ENCODE results near the gene SPEG. TPM values are rescaled to one million over a fixed set of nuclear protein-coding genes. Genes with fewer than 3 reads are reported as not detected.
A peak's percentile ranks its signal among the peaks of the same experiment; 100 is the strongest.

SPEG gene
- total RNA-seq, 3 donors from 2014 or later (not counting 1 experiment from before 2014, with no cell fraction given) = 0.35 to 1.5 (median 1.2) TPM

DNA sequence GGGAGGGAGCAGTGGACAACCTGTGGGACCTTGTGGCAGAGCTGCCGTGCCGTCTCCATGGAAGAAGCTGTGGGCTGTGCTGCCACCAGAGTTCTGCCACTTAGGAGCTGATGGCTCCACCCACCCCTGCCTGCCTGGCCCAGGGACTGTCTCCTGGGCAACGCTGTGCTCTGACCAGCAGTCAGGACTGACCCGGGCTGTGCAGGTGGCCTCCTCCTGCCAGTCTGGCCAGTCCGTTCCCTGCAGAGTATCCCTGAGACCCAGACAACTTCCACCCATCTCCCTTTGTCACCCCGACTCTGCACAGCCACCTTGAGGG, 92.4 kb downstream of the SPEG start:
- peaks cover 2% of the 10 kb centered on the region for H3K4me1 ChIP-seq (ENCODE audit: control insufficient read depth, insufficient read depth, low read length)
- H3K4me3 ChIP-seq (ENCODE audit: low read length) = no peak overlapping the region
- Mint-ChIP-seq H3K27me3 (ENCODE audit: low read depth in 2 of 2) (peaks cover 63 to 72% of the 10 kb centered on the region in 2 donors), H3K4me3 (no peak overlapping the region), H3K27ac (no peak overlapping the region), H3K4me1 (peaks cover 0 to 13% of the 10 kb centered on the region in 2 donors), H3K36me3 (no peaks in the 10 kb centered on the region), H3K9me3 (no peaks in the 10 kb centered on the region)
- ATAC-seq (no peak), DNase-seq (no peak)
- no peak overlapping the region for H3K27ac ChIP-seq (ENCODE audit: low read length)
- TF ChIP-seq, protein P1, sequence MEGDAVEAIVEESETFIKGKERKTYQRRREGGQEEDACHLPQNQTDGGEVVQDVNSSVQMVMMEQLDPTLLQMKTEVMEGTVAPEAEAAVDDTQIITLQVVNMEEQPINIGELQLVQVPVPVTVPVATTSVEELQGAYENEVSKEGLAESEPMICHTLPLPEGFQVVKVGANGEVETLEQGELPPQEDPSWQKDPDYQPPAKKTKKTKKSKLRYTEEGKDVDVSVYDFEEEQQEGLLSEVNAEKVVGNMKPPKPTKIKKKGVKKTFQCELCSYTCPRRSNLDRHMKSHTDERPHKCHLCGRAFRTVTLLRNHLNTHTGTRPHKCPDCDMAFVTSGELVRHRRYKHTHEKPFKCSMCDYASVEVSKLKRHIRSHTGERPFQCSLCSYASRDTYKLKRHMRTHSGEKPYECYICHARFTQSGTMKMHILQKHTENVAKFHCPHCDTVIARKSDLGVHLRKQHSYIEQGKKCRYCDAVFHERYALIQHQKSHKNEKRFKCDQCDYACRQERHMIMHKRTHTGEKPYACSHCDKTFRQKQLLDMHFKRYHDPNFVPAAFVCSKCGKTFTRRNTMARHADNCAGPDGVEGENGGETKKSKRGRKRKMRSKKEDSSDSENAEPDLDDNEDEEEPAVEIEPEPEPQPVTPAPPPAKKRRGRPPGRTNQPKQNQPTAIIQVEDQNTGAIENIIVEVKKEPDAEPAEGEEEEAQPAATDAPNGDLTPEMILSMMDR (IDR thresholded peaks at IDR 0.05) = no peak
- H3K36me3 ChIP-seq (ENCODE audit: control insufficient read depth, insufficient read depth, low read length) = no peaks in the 10 kb centered on the region
- no peaks in the 10 kb centered on the region for H3K9me3 ChIP-seq (ENCODE audit: control insufficient read depth, insufficient read depth, low read length)
- H3K27me3 ChIP-seq (ENCODE audit: control insufficient read depth, insufficient read depth, low read length) = peaks cover 29% of the 10 kb centered on the region
- intact Hi-C loops (cut with micrococcal nuclease) = no loop called here
- WGBS (ENCODE audit: insufficient coverage) = 57% methylated on average over 6 of the region's 6 CpGs

DNA sequence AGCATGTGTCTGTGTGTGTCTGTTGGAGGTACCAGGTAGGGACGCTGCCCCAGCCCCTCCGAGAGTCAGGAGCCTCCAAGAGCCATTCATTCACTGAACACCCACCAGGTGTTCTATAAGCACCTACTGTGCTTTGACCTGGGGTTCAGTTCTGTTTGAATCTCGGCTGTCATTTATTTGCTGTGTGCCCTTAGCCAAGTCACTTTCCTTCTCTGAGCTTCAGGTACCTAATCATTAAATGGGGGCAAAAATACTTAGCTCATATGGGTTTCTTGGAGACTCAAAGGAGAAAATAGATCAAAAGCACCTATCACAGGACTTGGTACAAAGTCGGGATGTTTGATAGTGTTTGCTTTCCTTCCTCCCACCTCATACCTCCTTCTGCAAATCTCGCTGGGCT, 92.8 kb downstream of the SPEG start:
- intact Hi-C loops (cut with micrococcal nuclease) = no loop called here
- peaks cover 29% of the 10 kb centered on the region for H3K27me3 ChIP-seq (ENCODE audit: control insufficient read depth, insufficient read depth, low read length)

DNA sequence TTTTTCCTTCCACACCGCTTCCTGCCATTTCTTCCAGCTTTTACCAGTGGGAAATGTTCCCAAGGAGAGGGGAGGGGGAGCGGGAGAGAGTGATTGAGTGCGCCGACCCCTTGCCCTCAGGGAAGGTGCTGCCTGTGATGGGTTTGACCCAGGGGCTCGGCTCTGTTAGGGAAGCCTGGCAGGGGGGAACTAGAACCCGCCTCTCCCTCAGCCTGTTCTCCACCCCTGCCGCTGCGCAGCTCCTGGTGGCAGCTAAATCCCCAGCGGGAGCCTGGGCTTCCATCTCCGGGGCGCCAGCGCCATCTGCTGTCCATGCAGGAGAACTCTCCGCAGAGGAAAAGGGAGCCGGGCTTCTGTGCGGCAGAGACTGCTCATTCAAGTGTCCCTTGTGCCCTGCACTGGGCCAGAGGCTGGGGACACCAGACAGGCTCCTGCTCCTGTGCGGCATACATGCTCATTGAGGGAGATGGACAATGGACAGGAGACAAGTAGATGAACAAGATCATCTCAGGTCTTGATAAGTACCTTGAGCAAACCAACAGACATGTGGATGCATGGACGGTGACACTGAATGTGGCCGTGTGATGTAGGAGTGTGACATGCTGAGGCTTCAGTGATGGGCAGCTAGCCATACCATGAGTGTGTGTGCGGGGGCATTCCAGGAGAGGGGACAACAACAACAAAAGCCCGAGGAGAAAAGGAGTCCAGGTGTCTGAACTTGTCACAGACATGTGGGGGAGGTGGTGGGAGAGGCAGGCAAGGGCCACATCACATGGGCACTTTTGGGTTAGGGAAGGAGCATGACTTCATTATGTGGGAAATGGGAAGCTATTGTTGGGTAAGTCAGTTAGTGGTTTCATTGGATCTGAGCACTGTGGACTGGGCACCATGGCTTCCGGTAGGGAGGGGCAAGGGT, 95.7 kb downstream of the SPEG start:
- 15% methylated on average over 20 of the region's 21 CpGs for WGBS (ENCODE audit: insufficient coverage)
- Histone ChIP-seq H3K36me3 (ENCODE audit: control insufficient read depth, insufficient read depth, low read length) (no peaks in the 10 kb centered on the region), H3K4me1 (ENCODE audit: control insufficient read depth, insufficient read depth, low read length) (no peaks in the 10 kb centered on the region), H3K27ac (ENCODE audit: low read length) (no peak overlapping the region), H3K9me3 (ENCODE audit: control insufficient read depth, insufficient read depth, low read length) (no peaks in the 10 kb centered on the region), H3K4me3 (ENCODE audit: low read length) (no peak overlapping the region), H3K27me3 (ENCODE audit: control insufficient read depth, insufficient read depth, low read length) (peaks cover 19% of the 10 kb centered on the region)
- Mint-ChIP-seq H3K36me3 (no peaks in the 10 kb centered on the region), H3K4me3 (no peak overlapping the region), H3K4me1 (peaks cover 0 to 12% of the 10 kb centered on the region in 2 donors), H3K27me3 (ENCODE audit: low read depth in 2 of 2) (peaks cover 45 to 50% of the 10 kb centered on the region in 2 donors), H3K27ac (no peak overlapping the region), H3K9me3 (no peaks in the 10 kb centered on the region)
- ATAC-seq (peak; percentile 81 to 98 (median 96)), DNase-seq (peak; percentile 77 to 91)
- intact Hi-C loops (cut with micrococcal nuclease) = loop anchor here (1.0 to 5.0 kb wide), 4 partner anchors 33 to 127 kb away; partner anchors contain the start of gene GMPPA
- TF ChIP-seq, protein P1 (IDR thresholded peaks at IDR 0.05) = peak; percentile 91

More for the DNA sequence above, 92.8 kb downstream of the SPEG start:
- peaks cover 63 to 70% of the 10 kb centered on the region in 2 donors for H3K27me3 Mint-ChIP-seq (ENCODE audit: low read depth in 2 of 2)
- H3K36me3 ChIP-seq (ENCODE audit: control insufficient read depth, insufficient read depth, low read length) = no peaks in the 10 kb centered on the region
- H3K4me1 Mint-ChIP-seq = peaks cover 0 to 12% of the 10 kb centered on the region in 2 donors
- H3K4me3 ChIP-seq (ENCODE audit: low read length) = no peak overlapping the region
- no peak overlapping the region for H3K4me3 Mint-ChIP-seq
- no peaks in the 10 kb centered on the region for H3K36me3 Mint-ChIP-seq
- peaks cover 2% of the 10 kb centered on the region for H3K4me1 ChIP-seq (ENCODE audit: control insufficient read depth, insufficient read depth, low read length)
- TF ChIP-seq, protein P1 (IDR thresholded peaks at IDR 0.05) = no peak
- DNase-seq = no peak
- H3K9me3 ChIP-seq (ENCODE audit: control insufficient read depth, insufficient read depth, low read length) = no peaks in the 10 kb centered on the region
- no peak for ATAC-seq
- H3K9me3 Mint-ChIP-seq = no peaks in the 10 kb centered on the region
- H3K27ac Mint-ChIP-seq = no peak overlapping the region
- H3K27ac ChIP-seq (ENCODE audit: low read length) = no peak overlapping the region
- 61% methylated on average over 4 of the region's 5 CpGs for WGBS (ENCODE audit: insufficient coverage)
